Measurements from ENCODE around the gene ZNF800. TPM values are rescaled to one million over a fixed set of nuclear protein-coding genes. Genes with fewer than 3 reads are reported as not detected.

Gene ZNF800, protein sequence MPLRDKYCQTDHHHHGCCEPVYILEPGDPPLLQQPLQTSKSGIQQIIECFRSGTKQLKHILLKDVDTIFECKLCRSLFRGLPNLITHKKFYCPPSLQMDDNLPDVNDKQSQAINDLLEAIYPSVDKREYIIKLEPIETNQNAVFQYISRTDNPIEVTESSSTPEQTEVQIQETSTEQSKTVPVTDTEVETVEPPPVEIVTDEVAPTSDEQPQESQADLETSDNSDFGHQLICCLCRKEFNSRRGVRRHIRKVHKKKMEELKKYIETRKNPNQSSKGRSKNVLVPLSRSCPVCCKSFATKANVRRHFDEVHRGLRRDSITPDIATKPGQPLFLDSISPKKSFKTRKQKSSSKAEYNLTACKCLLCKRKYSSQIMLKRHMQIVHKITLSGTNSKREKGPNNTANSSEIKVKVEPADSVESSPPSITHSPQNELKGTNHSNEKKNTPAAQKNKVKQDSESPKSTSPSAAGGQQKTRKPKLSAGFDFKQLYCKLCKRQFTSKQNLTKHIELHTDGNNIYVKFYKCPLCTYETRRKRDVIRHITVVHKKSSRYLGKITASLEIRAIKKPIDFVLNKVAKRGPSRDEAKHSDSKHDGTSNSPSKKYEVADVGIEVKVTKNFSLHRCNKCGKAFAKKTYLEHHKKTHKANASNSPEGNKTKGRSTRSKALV
- total RNA-seq, result 10 to 100 TPM; 29.4 to 32.3 TPM
- polyA plus RNA-seq (ENCODE audit: insufficient read length in 6 of 6), result 10 to 100 TPM; 21.0 to 23.9 (median 21.8) TPM
- long read RNA-seq, donor 1, full-length matches to known transcripts, result 1 of 1 reads
- long read RNA-seq, donor 1, partial matches to known transcripts, result 0 of 1 reads
- long read RNA-seq, donor 1, other reads (novel, unspliced or antisense), result 0 of 1 reads
- long read RNA-seq, donor 2, result 0 reads
- long read RNA-seq, donor 3, result 0 reads
- long read RNA-seq, donor 4, partial matches to known transcripts, result 4 of 6 reads
- long read RNA-seq, donor 4, other reads (novel, unspliced or antisense), result 2 of 6 reads
- long read RNA-seq, donor 5, partial matches to known transcripts, result 0 of 1 reads
- long read RNA-seq, donor 5, other reads (novel, unspliced or antisense), result 0 of 1 reads
- long read RNA-seq, donor 6, partial matches to known transcripts, result 0 of 1 reads
- long read RNA-seq, donor 6, other reads (novel, unspliced or antisense), result 0 of 1 reads
- long read RNA-seq, donor 7, result 0 reads
- long read RNA-seq, donor 8, partial matches to known transcripts, result 0 of 1 reads
- long read RNA-seq, donor 8, other reads (novel, unspliced or antisense), result 0 of 1 reads
- long read RNA-seq, donor 9, result 0 reads
- long read RNA-seq, donor 10, partial matches to known transcripts, result 5 of 9 reads
- long read RNA-seq, donor 10, other reads (novel, unspliced or antisense), result 3 of 9 reads
- long read RNA-seq, donor 11, partial matches to known transcripts, result 0 of 1 reads
- long read RNA-seq, donor 11, other reads (novel, unspliced or antisense), result 0 of 1 reads
- long read RNA-seq, donor 12, partial matches to known transcripts, result 5 of 5 reads
- long read RNA-seq, donor 12, other reads (novel, unspliced or antisense), result 0 of 5 reads

DNA sequence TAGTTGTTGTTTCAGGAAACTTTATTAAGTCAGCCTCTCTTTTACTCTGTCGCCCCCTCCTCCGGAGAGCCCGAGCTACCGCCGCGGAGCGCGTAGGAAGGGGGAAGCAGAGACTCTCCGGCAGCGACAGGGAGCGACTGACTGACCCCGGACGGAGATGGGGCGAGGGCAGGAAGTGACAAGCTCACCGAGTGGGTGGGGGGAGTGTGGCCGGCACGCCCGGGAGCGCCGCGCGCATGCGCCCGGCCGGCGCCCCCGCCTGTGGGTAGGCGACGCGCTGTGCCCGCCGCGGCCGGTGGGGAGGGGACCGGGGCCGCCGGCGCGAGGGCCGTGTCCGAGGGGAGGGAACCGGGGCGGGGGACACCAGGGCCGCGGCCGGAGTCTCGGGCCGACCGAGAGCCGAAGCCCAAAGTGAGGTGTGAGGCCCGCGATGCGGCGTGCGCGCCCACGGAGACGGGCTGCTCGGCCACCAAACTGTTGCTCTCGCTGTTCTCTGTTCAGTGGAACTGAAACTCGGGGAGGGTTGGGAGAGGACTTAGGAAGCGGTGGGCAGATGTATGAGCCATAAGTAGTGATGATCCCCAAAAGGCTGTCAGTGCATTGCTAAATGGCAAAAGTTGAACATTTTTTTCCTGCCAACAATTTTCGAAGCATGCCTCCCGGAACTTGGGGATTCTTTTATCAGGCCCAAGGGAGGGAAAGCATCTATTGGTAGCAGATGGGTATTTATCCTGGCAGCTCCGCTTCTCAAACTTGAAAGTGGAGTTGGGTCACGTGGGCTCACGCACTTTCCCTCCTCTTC lies at the start of gene ZNF800:
TSS of gene ZNF800 (minus strand) at position 143 of the 802 bp plus-strand sequence. CDS start 1,151 bp downstream, outside the sequence.
- ATAC-seq (peak; percentile 97), DNase-seq (peak; percentile 88 to 96 (median 94))
- TF ChIP-seq, protein P1, sequence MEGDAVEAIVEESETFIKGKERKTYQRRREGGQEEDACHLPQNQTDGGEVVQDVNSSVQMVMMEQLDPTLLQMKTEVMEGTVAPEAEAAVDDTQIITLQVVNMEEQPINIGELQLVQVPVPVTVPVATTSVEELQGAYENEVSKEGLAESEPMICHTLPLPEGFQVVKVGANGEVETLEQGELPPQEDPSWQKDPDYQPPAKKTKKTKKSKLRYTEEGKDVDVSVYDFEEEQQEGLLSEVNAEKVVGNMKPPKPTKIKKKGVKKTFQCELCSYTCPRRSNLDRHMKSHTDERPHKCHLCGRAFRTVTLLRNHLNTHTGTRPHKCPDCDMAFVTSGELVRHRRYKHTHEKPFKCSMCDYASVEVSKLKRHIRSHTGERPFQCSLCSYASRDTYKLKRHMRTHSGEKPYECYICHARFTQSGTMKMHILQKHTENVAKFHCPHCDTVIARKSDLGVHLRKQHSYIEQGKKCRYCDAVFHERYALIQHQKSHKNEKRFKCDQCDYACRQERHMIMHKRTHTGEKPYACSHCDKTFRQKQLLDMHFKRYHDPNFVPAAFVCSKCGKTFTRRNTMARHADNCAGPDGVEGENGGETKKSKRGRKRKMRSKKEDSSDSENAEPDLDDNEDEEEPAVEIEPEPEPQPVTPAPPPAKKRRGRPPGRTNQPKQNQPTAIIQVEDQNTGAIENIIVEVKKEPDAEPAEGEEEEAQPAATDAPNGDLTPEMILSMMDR (IDR thresholded peaks at IDR 0.05), result no peak
- H3K27me3 ChIP-seq, result no peaks in the 10 kb centered on the region
- peak within 1 kb of the TSS; percentile 92 to 99 for H3K27ac ChIP-seq
- H3K4me3 ChIP-seq, result peak within 1 kb of the TSS; percentile 96 to 98
- intact Hi-C loops (cut with DNase I), result no loop called here
- peaks cover 0 to 16% of the 10 kb centered on the region in 2 donors for H3K36me3 ChIP-seq
- H3K9me3 ChIP-seq, result no peaks in the 10 kb centered on the region
- peaks cover 8 to 48% of the 10 kb centered on the region in 2 donors for H3K4me1 ChIP-seq

DNA sequence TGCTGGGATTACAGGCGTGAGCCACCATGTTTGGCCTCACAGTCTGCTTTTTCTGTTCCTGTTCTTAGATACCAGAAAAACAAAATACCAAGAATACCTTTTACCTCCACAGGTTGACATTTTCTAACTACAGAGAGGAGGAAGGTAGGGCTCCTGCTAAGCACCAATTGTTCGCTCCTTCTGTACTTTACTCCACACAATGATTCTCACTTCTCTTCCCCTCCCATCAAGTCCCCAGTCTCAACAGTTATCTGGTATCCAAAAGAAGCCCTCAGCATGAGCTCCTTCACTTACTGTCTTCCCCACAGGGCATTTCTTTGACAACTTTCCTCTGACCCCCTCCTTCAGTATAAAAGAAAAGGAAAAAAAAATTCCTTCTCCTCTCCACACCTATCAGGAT lies 47.7 kb upstream of the ZNF800 start:
- DNase-seq (no peak), ATAC-seq (no peak)
- H3K9me3 ChIP-seq, result no peaks in the 10 kb centered on the region
- no peaks in the 10 kb centered on the region for H3K27me3 ChIP-seq
- intact Hi-C loops (cut with DNase I), result no loop called here
- no peaks in the 10 kb centered on the region for H3K4me1 ChIP-seq
- no peak overlapping the region for H3K27ac ChIP-seq
- H3K36me3 ChIP-seq, result no peaks in the 10 kb centered on the region
- H3K4me3 ChIP-seq, result no peak overlapping the region
- TF ChIP-seq, protein P1 (IDR thresholded peaks at IDR 0.05), result no peak

DNA sequence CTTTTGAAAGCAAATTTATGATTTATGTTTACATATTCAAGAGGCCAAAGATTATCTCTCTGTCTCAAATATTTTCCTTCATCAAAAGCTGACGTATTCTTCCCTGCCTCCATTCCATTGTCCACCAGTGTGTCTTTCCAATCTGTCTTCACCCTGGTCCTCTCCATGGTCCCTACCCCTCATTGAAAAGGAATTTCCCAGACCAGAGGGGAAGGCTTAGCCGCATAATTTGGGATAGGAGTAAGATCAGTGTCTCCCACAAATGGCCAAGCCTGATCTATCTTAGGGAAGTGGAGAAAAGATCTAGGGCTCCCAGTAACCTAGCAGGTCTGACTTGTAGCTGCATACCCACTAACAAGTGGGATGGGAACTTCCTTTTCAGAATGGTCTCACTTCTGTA lies 46.3 kb upstream of the ZNF800 start:
- Histone ChIP-seq H3K27me3 (no peaks in the 10 kb centered on the region), H3K27ac (no peak overlapping the region), H3K4me1 (no peaks in the 10 kb centered on the region), H3K36me3 (no peaks in the 10 kb centered on the region), H3K9me3 (no peaks in the 10 kb centered on the region), H3K4me3 (no peak overlapping the region)
- ATAC-seq (no peak), DNase-seq (no peak)
- intact Hi-C loops (cut with DNase I), result no loop called here
- TF ChIP-seq, protein P1 (IDR thresholded peaks at IDR 0.05), result no peak

DNA sequence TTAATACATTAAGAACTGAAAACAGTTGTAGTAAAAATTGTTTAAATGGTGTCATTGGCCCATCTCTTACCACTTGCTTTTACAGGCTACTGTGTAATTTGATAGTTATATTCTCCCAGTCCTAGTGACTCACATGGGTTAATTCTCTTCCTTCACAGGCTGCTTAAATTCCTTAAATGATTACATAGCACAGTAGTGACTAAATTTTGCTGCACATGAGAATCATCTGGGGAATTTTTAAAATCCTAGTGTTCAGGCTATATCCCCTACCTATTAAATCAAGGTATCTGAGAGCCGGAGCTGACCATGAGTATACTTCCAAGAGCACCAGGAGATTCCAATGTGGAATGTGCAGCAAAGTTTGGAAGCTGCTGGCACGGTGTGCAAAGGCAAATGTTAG lies 45.3 kb upstream of the ZNF800 start:
- TF ChIP-seq, protein P1 (IDR thresholded peaks at IDR 0.05), result no peak
- H3K27me3 ChIP-seq, result no peaks in the 10 kb centered on the region
- ATAC-seq, result no peak

More for the DNA sequence above, 45.3 kb upstream of the ZNF800 start:
- Histone ChIP-seq H3K4me1 (no peaks in the 10 kb centered on the region), H3K9me3 (no peaks in the 10 kb centered on the region), H3K36me3 (no peaks in the 10 kb centered on the region), H3K27ac (no peak overlapping the region), H3K4me3 (no peak overlapping the region)
- DNase-seq, result no peak
- intact Hi-C loops (cut with DNase I), result no loop called here
